Astrocyte of the hippocampus (primary cell): ENCODE measurements around the gene PPP1R13B.
"Not testable (repeated sequence)": the region's sequence is repeated elsewhere in the genome, so short reads cannot be mapped to it uniquely, and the experiment has no call there.

Experiments used
- DNase-seq: peaks from one replicate; pipeline ENCODE4 v3.0.0; 2011; ENCODE audit warnings: low read depth, low spot score

The PPP1R13B gene

DNA sequence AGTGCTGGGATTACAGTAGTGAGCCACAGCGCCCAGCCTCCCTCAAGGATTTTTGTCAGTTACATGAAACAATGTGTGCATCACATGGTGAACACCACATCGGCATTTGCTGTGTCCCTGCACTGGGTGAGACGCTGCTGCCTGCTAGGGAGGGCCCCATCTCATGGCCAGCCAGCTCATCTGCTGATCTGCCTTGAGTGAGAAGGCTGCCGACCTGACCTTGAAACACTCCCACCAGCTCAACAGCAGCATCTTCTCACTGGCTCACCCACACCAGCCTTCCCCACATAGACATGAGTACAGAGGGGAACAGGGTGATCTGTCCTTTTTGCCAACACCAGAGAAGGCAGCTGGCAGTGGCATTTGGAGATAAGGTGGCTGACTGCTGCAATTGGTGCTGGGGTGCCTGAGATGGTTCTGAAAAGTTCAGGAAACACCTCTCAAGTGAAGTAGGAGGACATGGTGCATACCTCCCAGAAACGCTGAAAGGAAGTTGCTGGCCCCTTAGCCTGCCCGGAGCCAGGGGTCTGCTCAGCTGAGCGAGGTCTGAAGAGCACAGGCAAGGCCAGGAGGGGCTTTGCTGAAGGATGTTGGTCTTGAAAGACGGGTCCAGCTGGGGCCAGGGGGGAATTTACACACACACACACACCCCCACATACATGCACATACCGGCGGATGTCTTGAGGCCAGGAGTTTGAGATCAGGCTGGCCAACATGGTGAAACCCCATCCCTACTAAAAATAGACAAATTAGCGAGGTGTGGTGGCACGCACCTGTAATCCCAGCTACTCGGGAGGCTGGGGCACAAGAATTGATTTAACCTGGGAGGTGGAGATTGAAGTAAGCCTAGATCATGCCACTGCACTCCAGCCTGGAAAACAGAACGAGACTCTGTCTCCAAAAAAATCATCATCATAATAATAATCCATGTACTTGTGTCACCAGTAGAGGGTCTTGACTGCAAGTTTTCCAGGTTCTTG lies 14.3 kb upstream of the PPP1R13B start:
- DNase-seq: no peak

DNA sequence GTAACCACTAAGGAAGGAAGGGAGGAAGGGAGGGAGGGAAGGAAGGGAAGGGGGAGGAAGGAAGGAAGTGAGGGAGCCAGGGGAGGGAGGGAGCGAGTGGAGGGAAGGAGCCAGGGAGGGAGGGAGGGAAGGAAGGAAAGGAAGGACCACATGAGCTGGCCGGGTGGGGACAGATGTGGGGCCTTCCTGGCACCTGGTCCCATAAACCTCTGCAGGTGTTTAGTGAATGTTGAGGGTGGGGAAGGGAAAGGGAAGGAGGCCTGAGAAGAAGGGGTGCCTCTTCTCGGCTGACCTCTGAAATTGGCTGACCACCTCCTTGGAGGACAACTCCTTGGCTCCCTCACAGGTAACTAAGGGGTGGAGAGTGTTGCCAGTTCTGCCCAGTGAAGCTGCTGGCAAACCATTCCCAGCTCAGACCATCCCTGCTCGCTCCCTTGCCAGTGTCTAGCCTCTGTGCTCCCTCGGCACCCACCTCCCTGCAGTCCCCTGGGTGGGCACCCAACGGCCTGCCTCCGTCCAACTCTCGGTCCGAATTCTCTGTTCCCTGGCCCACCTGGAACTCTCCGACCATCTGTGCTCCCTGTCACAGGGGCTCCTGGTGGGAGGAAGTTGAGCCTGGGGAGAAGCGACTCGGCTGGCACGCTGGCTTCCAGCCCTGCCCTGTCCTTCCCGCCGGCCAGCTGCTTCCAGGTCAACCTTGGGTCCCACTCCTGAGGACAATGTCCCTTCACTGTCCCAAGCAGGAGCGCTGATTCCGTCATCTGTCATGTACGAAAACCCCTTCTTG lies 12.2 kb upstream of the PPP1R13B start:
- no peak for DNase-seq

DNA sequence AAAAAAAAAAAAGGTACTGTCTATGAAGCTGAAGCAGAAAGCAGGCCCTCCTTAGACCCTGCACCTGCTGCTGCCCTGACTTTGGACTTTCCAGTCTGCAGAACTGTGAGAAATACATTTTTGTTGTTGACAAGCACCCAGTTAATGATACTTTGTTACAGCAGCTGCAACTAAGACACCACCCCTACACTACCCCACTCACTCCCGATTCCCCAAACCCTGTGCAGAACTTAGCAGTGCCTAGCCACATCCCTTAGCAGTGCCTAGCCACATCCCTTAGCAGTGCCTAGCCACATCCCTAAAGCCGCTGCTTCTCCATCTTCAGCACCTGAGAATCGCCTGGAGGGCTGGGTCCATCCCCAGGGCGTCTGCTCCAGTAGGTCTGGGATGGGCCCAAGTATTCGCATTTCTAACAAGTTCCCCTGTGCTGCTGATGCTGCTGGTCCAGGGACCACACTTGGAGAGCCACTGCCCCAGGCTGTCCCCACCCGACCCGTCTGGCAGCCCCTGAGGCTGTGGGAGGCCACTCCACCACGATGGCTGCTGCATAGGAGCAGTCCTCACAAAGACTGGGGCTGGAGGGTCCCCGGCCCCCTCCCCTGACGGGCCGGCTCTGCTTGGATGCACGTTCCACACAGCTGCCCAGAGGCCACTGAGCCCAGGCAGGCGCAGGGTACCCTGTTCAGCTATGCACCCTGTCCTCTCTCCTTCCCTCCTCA lies 10.8 kb upstream of the PPP1R13B start:
- DNase-seq: no peak

- no peak for DNase-seq
Observed at GRCh38 chr14:103857256-103857655, 9.9 kb upstream of the PPP1R13B start.

DNA sequence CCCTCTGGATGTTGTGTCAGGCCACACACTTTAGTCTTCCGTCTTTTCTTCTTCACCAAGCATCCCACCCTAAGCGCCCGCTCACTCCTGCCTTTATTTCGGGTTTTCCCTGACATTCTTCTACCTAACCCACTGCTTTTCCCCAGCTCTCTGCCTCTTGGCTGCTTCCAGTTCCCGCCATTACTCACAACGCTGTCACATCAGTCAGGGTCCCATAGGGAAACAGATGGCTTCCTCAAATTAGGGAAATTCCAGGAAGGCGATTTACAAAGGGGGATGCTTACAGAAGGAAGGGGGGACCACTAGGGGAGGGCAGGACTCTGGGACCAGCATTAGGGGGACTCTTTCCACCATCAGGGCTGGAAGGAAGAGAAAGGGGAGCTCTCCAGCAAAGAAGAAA lies 9.2 kb upstream of the PPP1R13B start:
- no peak for DNase-seq

GRCh38 chr14:103856105-103856504 lies 8.7 kb upstream of the PPP1R13B start:
- DNase-seq: no peak

GRCh38 chr14:103855734-103856095 lies 8.3 kb upstream of the PPP1R13B start:
- DNase-seq: no peak

GRCh38 chr14:103854822-103855733 lies 7.7 kb upstream of the PPP1R13B start:
- DNase-seq: no peak

DNA sequence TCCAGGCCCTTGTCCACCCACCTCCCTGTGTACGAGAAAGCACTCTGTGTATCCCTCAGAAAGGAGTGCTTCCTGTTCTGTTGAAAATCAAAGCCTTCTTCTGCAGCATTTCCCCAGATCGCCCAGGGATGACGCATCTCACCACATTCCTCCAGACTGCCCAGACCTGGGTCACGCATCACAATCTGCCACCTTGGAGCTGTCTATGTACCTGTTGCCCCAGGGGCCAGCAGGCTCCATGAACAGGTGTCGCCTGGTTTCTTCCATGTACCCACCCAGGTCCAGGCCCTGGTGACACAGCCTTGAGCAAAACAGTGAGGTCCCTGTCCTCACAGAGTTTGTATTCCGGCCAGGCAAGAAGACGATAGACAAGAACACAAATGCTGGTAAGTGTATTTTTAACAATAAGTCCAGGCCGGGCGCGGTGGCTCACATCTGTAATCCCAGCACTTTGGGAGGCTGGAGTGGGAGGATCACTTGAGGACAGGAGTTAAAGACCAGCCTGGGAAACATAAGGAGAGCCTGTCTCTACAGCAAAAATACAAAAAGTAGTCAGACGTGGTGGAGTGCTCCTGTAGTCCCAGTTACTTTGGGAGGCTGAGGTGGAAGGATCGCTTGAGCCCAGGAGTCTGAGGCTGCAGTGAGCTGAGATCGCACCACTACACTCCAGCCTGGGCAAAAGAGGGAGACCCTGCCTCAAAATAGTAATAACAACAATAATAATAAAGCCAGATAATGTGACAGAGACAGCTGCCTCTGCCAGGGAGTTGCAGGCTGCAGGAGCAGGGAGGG lies 6.8 kb upstream of the PPP1R13B start:
- no peak for DNase-seq

GRCh38 chr14:103849151-103849886 lies 1.9 kb upstream of the PPP1R13B start:
- DNase-seq: no peak

DNA sequence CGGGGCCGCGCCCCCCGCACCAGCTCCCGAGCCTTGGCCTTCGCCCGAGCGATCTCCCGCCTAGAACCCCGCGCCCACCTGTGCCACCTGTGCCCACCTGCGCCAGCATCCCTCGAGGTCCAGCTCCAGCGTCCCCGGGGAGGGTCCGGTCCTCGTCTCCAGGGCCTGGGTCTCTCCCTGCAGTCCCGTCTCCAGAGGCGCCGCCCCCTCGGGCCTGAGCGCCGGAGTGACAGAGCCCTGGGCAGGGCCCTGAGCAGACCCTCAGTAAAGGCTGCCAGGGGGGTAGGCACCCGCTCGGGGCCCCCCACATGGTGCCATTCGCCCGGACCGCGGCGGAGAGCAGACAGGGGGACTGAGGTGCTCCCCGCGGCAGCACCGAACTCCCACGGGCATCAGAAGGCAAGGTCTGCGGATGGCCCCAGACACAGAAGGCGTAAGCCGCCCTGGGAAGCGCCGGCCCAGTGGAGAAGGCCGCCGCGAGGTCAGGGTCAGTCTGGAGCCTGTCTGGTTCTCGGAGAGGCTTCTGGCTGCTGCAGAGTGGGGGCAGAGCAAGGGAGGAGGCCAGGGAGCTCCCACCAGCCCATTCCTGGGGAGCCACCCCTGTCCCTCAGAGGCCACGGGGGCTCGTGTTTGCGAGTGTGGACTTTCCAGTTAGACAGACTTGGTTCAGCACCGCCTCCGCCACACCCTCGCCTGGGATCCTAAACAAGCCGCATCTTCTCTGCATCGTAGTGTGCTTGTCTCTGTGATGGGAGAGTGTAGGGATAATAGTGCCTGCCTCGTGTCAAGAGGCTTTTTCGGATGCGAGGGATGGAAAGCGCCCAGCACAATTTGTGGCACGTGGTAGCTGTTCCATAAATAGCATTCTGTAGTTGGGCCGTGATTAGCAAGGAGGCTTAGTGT lies 1.1 kb upstream of the PPP1R13B start:
- DNase-seq: peak; percentile 28

GRCh38 chr14:103846543-103847450 lies 578 bp downstream of the PPP1R13B start:
- DNase-seq: peak; percentile 43

- DNase-seq: no peak
Observed at GRCh38 chr14:103846097-103846496, 1.3 kb downstream of the PPP1R13B start.

DNA sequence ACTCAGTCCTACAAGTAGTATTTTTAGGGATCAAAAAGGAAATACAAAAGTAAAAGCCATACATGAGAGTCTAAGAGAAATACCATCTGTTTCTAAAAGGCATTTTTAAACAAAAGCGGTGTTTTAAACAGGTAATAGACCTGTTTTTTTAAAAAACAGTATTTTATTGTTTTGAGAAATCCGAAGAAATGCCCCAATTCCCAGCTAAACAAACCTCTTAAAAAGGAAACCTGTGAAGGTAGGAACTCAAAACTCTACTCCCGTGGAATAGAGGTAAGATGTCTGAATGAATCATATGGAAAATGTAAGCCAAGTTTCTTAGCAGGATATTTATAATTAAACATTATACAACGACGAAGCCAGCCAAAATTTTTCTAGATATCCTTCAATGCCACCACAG lies 2.0 kb downstream of the PPP1R13B start:
- no peak for DNase-seq

- not testable (repeated sequence) for DNase-seq
Observed at GRCh38 chr14:103841265-103841664, 6.1 kb downstream of the PPP1R13B start.

- DNase-seq: peak; percentile 63
Observed at GRCh38 chr14:103840014-103840413, 7.4 kb downstream of the PPP1R13B start.

DNA sequence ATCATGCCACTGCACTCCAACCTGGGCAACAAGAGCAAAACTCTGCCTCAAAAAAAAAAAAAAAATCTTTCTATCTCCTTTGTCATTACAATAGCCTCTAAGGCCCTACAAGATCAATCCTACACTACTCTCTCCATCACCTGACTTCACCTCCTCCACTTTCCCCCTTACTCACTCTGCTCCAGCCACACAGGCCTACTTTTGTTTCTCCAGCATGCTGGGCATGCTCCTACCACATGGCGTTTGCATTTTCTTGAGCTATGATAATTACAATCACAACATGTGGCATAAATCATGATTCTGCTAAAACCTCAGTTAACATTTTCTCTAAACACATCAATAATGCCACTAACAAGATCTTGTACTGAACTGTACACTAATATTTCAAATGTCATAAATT lies 7.8 kb downstream of the PPP1R13B start:
- no peak for DNase-seq
